ENCODE results near the gene DIABLO.
"Not testable (repeated sequence)": the region's sequence is repeated elsewhere in the genome, so short reads cannot be mapped to it uniquely, and the experiment has no call there.

The DIABLO gene

DNA sequence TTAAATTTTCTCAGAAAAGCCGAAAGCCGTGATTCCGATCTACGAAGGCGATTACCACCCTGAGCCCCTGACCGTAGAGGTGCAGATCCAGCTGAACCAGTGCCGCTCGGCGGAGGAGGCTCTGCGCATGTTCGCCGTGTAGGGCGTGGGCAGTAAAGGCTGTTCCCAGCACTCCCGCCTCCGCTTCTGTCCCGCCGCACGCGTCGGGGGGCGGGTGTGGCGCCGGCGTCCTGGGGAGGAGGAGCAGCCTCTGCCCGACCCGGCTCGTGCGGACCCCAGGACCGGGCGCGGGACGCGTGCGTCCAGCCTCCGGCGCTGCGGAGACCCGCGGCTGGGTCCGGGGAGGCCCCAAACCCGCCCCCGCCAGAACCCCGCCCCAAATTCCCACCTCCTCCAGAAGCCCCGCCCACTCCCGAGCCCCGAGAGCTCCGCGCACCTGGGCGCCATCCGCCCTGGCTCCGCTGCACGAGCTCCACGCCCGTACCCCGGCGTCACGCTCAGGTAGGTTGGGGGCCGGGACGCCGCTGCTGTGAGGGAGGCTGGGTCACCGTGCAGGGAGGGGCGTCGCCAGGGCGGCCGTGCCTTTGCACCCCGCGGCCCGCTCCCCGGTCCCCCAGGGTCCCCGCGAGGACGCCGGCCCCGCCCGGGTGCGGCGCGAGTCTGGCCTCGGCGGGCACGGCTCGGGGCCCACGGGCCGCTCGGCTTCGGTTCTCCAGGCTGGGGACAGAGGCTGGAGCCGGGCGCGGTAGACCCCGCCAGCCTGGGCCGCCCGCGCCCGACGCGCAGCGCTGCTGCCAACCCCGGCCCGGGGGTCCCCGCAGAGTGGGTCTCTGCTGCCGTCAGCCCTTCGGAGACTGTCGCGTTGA lies 22.3 kb downstream of the DIABLO start, which contains the start of gene B3GNT4:
Gene B3GNT4, plus strand, starts transcription at position 409 of the 866 bp plus-strand sequence. CDS start 910 bp downstream, outside the sequence.
- DNase-seq (ENCODE audit: low read depth) = no peak
- H3K4me3 ChIP-seq (ENCODE audit: low read depth, low read length) = peak within 1 kb of the TSS; percentile 45
- TF ChIP-seq, protein P1, sequence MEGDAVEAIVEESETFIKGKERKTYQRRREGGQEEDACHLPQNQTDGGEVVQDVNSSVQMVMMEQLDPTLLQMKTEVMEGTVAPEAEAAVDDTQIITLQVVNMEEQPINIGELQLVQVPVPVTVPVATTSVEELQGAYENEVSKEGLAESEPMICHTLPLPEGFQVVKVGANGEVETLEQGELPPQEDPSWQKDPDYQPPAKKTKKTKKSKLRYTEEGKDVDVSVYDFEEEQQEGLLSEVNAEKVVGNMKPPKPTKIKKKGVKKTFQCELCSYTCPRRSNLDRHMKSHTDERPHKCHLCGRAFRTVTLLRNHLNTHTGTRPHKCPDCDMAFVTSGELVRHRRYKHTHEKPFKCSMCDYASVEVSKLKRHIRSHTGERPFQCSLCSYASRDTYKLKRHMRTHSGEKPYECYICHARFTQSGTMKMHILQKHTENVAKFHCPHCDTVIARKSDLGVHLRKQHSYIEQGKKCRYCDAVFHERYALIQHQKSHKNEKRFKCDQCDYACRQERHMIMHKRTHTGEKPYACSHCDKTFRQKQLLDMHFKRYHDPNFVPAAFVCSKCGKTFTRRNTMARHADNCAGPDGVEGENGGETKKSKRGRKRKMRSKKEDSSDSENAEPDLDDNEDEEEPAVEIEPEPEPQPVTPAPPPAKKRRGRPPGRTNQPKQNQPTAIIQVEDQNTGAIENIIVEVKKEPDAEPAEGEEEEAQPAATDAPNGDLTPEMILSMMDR (IDR thresholded peaks at IDR 0.05; ENCODE audit: low read depth, low read length, missing control alignments) = no peak

DNA sequence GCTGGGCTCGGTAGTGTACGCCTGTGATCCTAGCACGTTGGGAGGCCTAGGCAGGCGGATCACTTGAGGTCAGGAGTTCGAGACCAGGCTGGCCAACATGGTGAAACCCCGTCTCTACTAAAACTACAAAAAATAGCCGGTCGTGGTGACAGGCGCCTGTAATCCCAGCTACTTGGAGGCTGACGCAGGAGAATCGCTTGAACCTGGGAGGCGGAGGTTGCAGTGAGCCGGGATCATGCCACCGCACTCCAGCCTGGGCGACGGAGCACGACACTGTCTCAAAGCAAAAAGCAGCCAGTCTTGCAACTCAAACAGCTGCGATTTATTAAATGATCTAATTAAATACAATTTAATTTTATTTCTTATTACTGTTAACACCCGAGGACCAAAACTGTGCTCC lies 23.0 kb downstream of the DIABLO start:
- DNase-seq (ENCODE audit: low read depth) = not testable (repeated sequence)
- H3K4me3 ChIP-seq (ENCODE audit: low read depth, low read length) = peak overlapping the region; percentile 45; the same call in 1 of the 2 replicates

DNA sequence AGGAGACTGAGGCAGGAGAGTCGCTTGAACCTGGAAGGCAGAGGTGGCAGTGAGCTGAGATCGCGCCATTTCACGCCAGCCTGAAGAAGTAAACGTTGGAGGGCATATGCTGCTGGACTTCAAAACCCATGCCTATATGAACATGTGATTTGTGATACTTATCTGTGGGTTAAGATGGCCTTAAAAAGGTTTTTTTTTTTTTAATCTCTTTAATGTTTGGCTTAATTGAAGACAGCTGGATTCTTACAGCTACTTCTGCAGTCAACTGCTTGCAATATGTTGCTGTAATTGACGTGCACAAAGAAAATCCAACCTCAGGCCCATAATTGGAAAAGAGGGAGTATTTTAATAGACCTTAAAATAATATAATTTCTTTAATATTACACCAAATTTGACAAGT lies 23.8 kb downstream of the DIABLO start:
- no peak overlapping the region for H3K4me3 ChIP-seq (ENCODE audit: low read depth, low read length)
- TF ChIP-seq, protein P1 (IDR thresholded peaks at IDR 0.05; ENCODE audit: low read depth, low read length, missing control alignments) = no peak
- no peak for DNase-seq (ENCODE audit: low read depth)

DNA sequence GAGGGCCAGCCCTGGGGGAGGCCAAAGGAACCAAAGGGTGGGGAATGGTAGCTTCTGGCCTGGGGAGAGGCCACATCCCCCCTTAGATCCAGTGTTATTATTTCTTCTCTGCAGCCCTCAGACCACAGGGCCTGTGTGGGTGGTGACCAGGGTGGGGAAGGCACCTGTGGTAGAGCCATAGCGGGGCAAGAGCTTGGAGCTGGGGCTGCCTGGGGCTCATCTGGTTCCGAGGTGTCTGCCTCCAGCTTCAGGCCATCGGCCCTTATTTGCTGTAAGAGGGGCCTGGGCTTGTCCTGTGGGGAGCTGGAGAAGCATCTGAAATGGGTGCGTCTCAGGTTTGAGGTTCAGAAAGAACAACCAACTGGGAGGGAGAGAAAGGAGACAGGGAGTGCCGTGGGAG lies 24.5 kb downstream of the DIABLO start:
- H3K4me3 ChIP-seq (ENCODE audit: low read depth, low read length) = no peak overlapping the region
- DNase-seq (ENCODE audit: low read depth) = no peak
- TF ChIP-seq, protein P1 (IDR thresholded peaks at IDR 0.05; ENCODE audit: low read depth, low read length, missing control alignments) = no peak

DNA sequence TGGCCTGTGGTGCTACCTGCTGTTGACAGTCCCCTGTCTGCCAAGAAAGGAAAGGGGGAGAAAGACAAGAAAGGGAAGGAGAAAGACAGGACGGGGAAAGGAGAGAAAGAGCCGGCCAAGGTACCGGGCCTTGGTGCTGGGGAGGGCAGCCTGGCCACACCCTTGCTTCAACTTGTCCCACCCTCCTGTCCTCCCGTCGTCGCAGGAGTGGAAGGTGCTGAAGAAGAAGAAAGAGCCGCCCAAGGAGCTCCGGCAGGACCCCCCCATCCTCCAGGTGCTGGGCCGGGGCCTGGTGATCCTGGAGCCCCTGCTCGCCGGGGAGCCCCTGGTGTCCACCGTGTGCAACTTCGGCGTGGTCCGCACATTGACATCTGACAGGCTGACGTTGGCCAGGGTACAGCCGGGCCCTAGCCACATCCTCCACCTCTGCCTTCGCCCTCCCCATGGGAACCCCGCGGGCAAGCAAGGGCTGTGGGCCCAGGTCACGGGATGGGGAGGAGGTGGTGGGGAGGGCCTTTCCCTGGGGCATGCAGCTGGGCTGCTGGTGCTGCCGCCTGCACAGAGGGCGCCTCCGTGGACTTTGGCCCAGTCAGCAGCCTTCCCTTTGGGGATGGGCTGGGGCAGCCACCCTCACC lies 25.2 kb downstream of the DIABLO start:
- TF ChIP-seq, protein P1 (IDR thresholded peaks at IDR 0.05; ENCODE audit: low read depth, low read length, missing control alignments) = no peak
- no peak for DNase-seq (ENCODE audit: low read depth)
- no peak overlapping the region for H3K4me3 ChIP-seq (ENCODE audit: low read depth, low read length)

DNA sequence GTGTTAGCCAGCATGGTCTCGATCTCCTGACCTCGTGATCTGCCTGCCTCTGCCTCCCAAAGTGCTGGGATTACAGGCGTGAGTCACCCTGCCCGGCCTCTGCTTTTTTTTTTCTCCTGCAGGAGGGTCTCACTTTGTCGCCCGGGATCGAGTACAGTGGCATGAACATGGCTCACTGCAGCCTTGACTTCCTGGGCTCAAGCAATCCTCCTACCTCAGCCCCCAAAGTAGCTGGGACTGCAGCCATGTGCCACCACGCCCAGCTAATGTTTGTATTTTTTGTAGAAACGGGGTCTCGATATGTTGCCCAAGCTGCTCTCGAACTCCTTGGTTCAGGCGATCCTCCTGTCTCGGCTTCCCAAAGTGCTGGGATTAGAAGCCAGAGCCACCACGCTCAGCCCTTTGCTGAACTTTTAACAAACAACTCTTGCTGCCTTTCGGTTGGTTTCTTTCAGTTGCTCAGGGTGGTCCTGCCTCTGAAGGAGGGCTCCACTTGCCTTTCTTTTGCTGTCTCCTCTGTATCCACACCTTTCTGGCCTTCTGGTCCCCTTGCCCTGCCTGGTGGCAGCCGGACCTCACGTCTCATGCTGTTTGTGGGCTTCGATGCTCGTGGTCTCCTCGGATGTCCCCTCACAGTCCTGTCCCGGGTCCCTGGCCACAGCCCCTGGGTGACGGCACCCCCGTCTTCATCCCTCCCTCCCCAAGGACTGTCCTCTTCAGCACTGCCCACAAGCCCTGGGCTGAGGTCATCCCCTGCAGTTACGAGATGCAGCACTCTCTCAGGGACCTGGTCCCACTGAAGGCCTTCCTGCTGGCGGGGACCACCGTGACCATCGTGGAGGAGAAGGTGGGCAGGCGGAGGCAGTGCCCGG lies 26.1 kb downstream of the DIABLO start:
- H3K4me3 ChIP-seq (ENCODE audit: low read depth, low read length) = no peak overlapping the region
- TF ChIP-seq, protein P1 (IDR thresholded peaks at IDR 0.05; ENCODE audit: low read depth, low read length, missing control alignments) = no peak
- no peak for DNase-seq (ENCODE audit: low read depth)

DNA sequence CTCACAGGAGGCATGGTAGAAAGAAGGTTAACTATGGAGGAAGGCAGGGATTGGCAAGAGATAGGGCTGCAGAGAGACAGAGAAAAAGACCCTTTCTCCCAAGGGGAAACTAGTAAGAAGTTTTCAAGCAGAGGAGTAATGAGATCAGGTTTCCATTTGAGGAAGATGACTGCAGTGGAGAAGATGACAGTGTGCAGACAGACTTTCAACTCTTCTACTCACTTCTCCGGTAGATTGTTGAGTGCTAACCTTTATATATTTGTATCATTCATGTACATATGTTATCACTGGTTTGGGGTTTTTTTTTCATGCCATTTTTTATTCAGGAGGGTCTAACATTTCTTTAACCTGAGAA lies 28.3 kb downstream of the DIABLO start:
- TF ChIP-seq, protein P1 (IDR thresholded peaks at IDR 0.05; ENCODE audit: low read depth, low read length, missing control alignments) = no peak
- DNase-seq (ENCODE audit: low read depth) = no peak
- no peak overlapping the region for H3K4me3 ChIP-seq (ENCODE audit: low read depth, low read length)
